K562 (cell line): ENCODE data around the gene SERPINE3. TPM values are rescaled to one million over a fixed set of nuclear protein-coding genes. Genes with fewer than 3 reads are reported as not detected.

Experiments used
- CXXC5 ChIP-seq: fragments of 250-450 bp; sonication (Bioruptor Pico); IDR thresholded peaks from 2 replicates; pipeline ENCODE4 v1.8.0; 2022; ENCODE audit warnings: inconsistent platforms, mild to moderate bottlenecking, moderate library complexity
- FOXM1 ChIP-seq, 2 experiments: fragments of 450-650 bp in 1 of 2; sonication (generic) in 1 of 2; formaldehyde crosslinking in 1 of 2; IDR thresholded peaks; 2 replicates each; pipeline versions ENCODE4 v1.6.1 to v1.9.0; 2017 to 2022; ENCODE audit warnings: low read depth in 2 of 2, mild to moderate bottlenecking in 2 of 2, missing genetic modification reagents in 1 of 2, moderate library complexity in 1 of 2
- MBD2 ChIP-seq: sonication (generic); IDR thresholded peaks from 2 replicates; pipeline ENCODE4 v1.6.1; 2016; ENCODE audit warnings: low read depth, borderline replicate concordance
- SMC3 ChIP-seq: conservative IDR thresholded peaks from 2 replicates; pipeline ENCODE4 v1.6.1; 2011; ENCODE audit warnings: low read depth, low read length, improper control_type of control experiment; ENCODE audit not compliant: insufficient read depth
- TEAD2 ChIP-seq: fragments of 450-650 bp; IDR thresholded peaks from 2 replicates; pipeline ENCODE4 v1.6.1; 2016; ENCODE audit warnings: missing genetic modification characterization, control low read depth, missing compliant biosample characterization
- THAP12 ChIP-seq: fragments of 250-450 bp; sonication (Bioruptor Pico); IDR thresholded peaks from 2 replicates; pipeline ENCODE4 v1.9.0; 2021; ENCODE audit warnings: mild to moderate bottlenecking, inconsistent platforms
- polyA plus RNA-seq, 8 experiments: library from polyadenylated mRNA; depleted of rRNA in 4 of 8; stranded (reverse) in 5 of 8; unstranded in 3 of 8; fragments of >200 nt; fragmentation: Nextera tagmentation in 2 of 8; fragmentation: Illumina TruSeq in 1 of 8; extraction: Ambion mirVana in 2 of 8; extraction: Trizol in 1 of 8; gene quantifications; 2 replicates each; pipeline versions ENCODE4 v1.2.1 to v1.2.3, GENCODE V29; 2011 to 2014; ENCODE audit warnings: inconsistent platforms in 1 of 8, missing spikeins in 1 of 8
- total RNA-seq, 7 experiments: library from RNA; depleted of rRNA in 6 of 7; stranded (reverse); fragments of >200 nt in 6 of 7; fragmentation: Illumina TruSeq in 2 of 7; extraction: Trizol in 2 of 7; gene quantifications; 2 replicates each; pipeline versions ENCODE4 v1.2.1 to v1.2.3, GENCODE V29; 2011 to 2021; ENCODE audit warnings: low replicate concordance in 1 of 7
- TF ChIP-seq, protein P1 (sequence below): fragments of 250-450 bp; sonication (Bioruptor Pico); IDR thresholded peaks from 2 replicates; pipeline ENCODE4 v1.4.0; 2020; ENCODE audit warnings: mild to moderate bottlenecking, moderate library complexity, borderline replicate concordance

SERPINE3 gene
- total and polyA plus RNA-seq, 9 of the 15 experiments (the other 6 are each of a cell fraction or from before 2014, with no cell fraction given): not detected

GRCh38 chr13:51327961-51328360, 11.5 kb upstream of the SERPINE3 start (continued):
- TF ChIP-seq CXXC5 (CRISPR knock-in tag) (no peak), FOXM1 (IDR thresholded peaks at IDR 0.05; ENCODE audit: low read depth) (no peak), FOXM1 (CRISPR knock-in tag; IDR thresholded peaks at IDR 0.05; ENCODE audit: low read depth) (no peak), TEAD2 (tag) (no peak), SMC3 (no peak), THAP12 (CRISPR knock-in tag) (no peak), MBD2 (no peak)
- TF ChIP-seq, protein P1, sequence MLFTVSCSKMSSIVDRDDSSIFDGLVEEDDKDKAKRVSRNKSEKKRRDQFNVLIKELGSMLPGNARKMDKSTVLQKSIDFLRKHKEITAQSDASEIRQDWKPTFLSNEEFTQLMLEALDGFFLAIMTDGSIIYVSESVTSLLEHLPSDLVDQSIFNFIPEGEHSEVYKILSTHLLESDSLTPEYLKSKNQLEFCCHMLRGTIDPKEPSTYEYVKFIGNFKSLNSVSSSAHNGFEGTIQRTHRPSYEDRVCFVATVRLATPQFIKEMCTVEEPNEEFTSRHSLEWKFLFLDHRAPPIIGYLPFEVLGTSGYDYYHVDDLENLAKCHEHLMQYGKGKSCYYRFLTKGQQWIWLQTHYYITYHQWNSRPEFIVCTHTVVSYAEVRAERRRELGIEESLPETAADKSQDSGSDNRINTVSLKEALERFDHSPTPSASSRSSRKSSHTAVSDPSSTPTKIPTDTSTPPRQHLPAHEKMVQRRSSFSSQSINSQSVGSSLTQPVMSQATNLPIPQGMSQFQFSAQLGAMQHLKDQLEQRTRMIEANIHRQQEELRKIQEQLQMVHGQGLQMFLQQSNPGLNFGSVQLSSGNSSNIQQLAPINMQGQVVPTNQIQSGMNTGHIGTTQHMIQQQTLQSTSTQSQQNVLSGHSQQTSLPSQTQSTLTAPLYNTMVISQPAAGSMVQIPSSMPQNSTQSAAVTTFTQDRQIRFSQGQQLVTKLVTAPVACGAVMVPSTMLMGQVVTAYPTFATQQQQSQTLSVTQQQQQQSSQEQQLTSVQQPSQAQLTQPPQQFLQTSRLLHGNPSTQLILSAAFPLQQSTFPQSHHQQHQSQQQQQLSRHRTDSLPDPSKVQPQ: no peak
